IMR-90 (cell line): Measurements from ENCODE around the gene KIR2DL4. TPM values are rescaled to one million over a fixed set of nuclear protein-coding genes. Genes with fewer than 3 reads are reported as not detected.
"Not testable (repeated sequence)": the region's sequence is repeated elsewhere in the genome, so short reads cannot be mapped to it uniquely, and the experiment has no call there.

Experiments used
- ATAC-seq: fragments of 200-7000 bp; cut with Tn5 transposase; 2 replicates; pipeline ENCODE4 v1.9.1; 2020; ENCODE audit warnings: low read depth, mild to moderate bottlenecking, moderate library complexity
- BruUV-seq: library from RNA; stranded (reverse); fragments of 400-500 nt; replicated peaks from 2 replicates; lab custom pipeline; 2021; lab: Mats Ljungman, UMichigan
- CTCF ChIA-PET: fragments of 300-600 bp; formaldehyde crosslinking; extraction: SDS; loops from one replicate; lab custom pipeline; 2021; ENCODE audit warnings: antibody characterized with exemption; lab: Yijun Ruan, JAX
- POLR2A ChIA-PET: fragments of 300-600 bp; sonication (Branson Sonifier 250); formaldehyde crosslinking; loops from one replicate; lab custom pipeline; 2022; ENCODE audit warnings: antibody characterized with exemption; ENCODE audit not compliant: unreplicated experiment; lab: Charles Lee
- DNase-seq: peaks from one replicate; pipeline ENCODE4 v3.0.0; 2013
- H2AFZ ChIP-seq: replicated peaks from 2 replicates; pipeline ENCODE3; 2013; ENCODE audit warnings: low read length, mild to moderate bottlenecking; ENCODE audit not compliant: poor library complexity
- H2AK5ac ChIP-seq: 2 replicates; pipeline ENCODE4 v1.6.1; 2013; ENCODE audit warnings: low read depth, low read length, inconsistent platforms
- H2AK9ac ChIP-seq: replicated peaks from 2 replicates; pipeline ENCODE3; 2013; ENCODE audit warnings: mild to moderate bottlenecking, low read depth, low read length, moderate library complexity; ENCODE audit not compliant: poor library complexity
- H2BK120ac ChIP-seq: 2 replicates; pipeline ENCODE4 v1.6.1; 2013; ENCODE audit warnings: low read depth, low read length, inconsistent platforms
- H2BK15ac ChIP-seq: 3 replicates; pipeline ENCODE4 v1.6.1; 2013; ENCODE audit warnings: low read depth, low read length, inconsistent platforms
- H2BK20ac ChIP-seq: 2 replicates; pipeline ENCODE4 v1.6.1; 2013; ENCODE audit warnings: low read depth, mild to moderate bottlenecking, inconsistent platforms, low read length, moderate library complexity
- H2BK5ac ChIP-seq: 2 replicates; pipeline ENCODE4 v1.6.1; 2013; ENCODE audit warnings: mild to moderate bottlenecking, low read depth, low read length, inconsistent platforms; ENCODE audit not compliant: poor library complexity, severe bottlenecking
- H3K14ac ChIP-seq: replicated peaks from 2 replicates; pipeline ENCODE4 v1.6.1; 2013; ENCODE audit warnings: low read depth, low read length, inconsistent platforms
- H3K18ac ChIP-seq: 2 replicates; pipeline ENCODE4 v1.6.1; 2013; ENCODE audit warnings: low read depth, low read length, control low read depth
- H3K23ac ChIP-seq: 2 replicates; pipeline ENCODE4 v1.6.1; 2013; ENCODE audit warnings: low read depth, low read length, inconsistent platforms
- H3K27ac ChIP-seq: 2 replicates; pipeline ENCODE4 v1.5.1; 2013; ENCODE audit warnings: mild to moderate bottlenecking, control low read depth, low read length; ENCODE audit not compliant: insufficient read depth
- H3K27me3 ChIP-seq: 2 replicates; pipeline ENCODE4 v1.6.1; 2013; ENCODE audit warnings: low read length; ENCODE audit not compliant: control insufficient read depth, insufficient read depth
- H3K36me3 ChIP-seq: 2 replicates; pipeline ENCODE4 v1.6.1; 2013; ENCODE audit warnings: low read length, mixed read lengths; ENCODE audit not compliant: control insufficient read depth, insufficient read depth
- H3K4ac ChIP-seq: 2 replicates; pipeline ENCODE4 v1.6.1; 2013; ENCODE audit warnings: low read depth, low read length, inconsistent platforms
- H3K4me1 ChIP-seq: 2 replicates; pipeline ENCODE4 v1.6.1; 2013; ENCODE audit warnings: low read length, mixed read lengths; ENCODE audit not compliant: control insufficient read depth, insufficient read depth
- H3K4me2 ChIP-seq: 2 replicates; pipeline ENCODE4 v1.6.1; 2013; ENCODE audit warnings: low read depth, mild to moderate bottlenecking, control low read depth, low read length, moderate library complexity
- H3K4me3 ChIP-seq: 2 replicates; pipeline ENCODE4 v1.5.1; 2013; ENCODE audit warnings: low read depth, mild to moderate bottlenecking, control low read depth, low read length, moderate library complexity; ENCODE audit not compliant: insufficient read depth
- H3K56ac ChIP-seq: 2 replicates; pipeline ENCODE4 v1.6.1; 2013; ENCODE audit warnings: low read length, inconsistent platforms; ENCODE audit not compliant: insufficient read depth; ENCODE audit errors: extremely low read depth
- H3K79me1 ChIP-seq, 2 experiments: 2 replicates each; pipeline ENCODE4 v1.6.1; 2013; ENCODE audit warnings: low read length in 2 of 2, inconsistent platforms in 1 of 2, low read depth in 1 of 2
- H3K9ac ChIP-seq: 2 replicates; pipeline ENCODE4 v1.6.1; 2013; ENCODE audit warnings: low read depth, low read length, control low read depth
- H3K9me1 ChIP-seq: 2 replicates; pipeline ENCODE4 v1.6.1; 2013; ENCODE audit warnings: low read length, inconsistent platforms; ENCODE audit not compliant: insufficient read depth
- H3K9me3 ChIP-seq: 2 replicates; pipeline ENCODE4 v1.6.1; 2013; ENCODE audit warnings: low read length; ENCODE audit not compliant: control insufficient read depth, insufficient read depth
- H4K20me1 ChIP-seq: 2 replicates; pipeline ENCODE4 v1.6.1; 2013; ENCODE audit warnings: low read length, inconsistent platforms; ENCODE audit not compliant: insufficient read depth
- H4K5ac ChIP-seq: 2 replicates; pipeline ENCODE4 v1.6.1; 2013; ENCODE audit warnings: mild to moderate bottlenecking, low read depth, low read length, control low read depth
- H4K8ac ChIP-seq, 2 experiments: 2 replicates each; pipeline ENCODE4 v1.6.1; 2013; ENCODE audit warnings: low read depth in 2 of 2, low read length in 2 of 2, control low read depth in 1 of 2, inconsistent platforms in 1 of 2
- H4K91ac ChIP-seq: 2 replicates; pipeline ENCODE4 v1.6.1; 2013; ENCODE audit warnings: low read depth, low read length, inconsistent platforms; ENCODE audit not compliant: insufficient read depth
- BHLHE40 ChIP-seq: fragments of 150-350 bp; IDR thresholded peaks from 2 replicates; pipeline ENCODE4 v1.6.1; 2016; ENCODE audit warnings: mild to moderate bottlenecking, low read depth, low read length
- MAFK ChIP-seq: IDR thresholded peaks from 2 replicates; pipeline ENCODE4 v1.6.1; 2012; ENCODE audit warnings: low read depth, low read length, improper control_type of control experiment
- MAZ ChIP-seq: IDR thresholded peaks from 2 replicates; pipeline ENCODE4 v1.6.1; 2012; ENCODE audit warnings: low read depth, mild to moderate bottlenecking, low read length, improper control_type of control experiment, moderate library complexity, borderline replicate concordance
- MXI1 ChIP-seq: IDR thresholded peaks from 2 replicates; pipeline ENCODE4 v1.6.1; 2012; ENCODE audit warnings: low read depth, mild to moderate bottlenecking, low read length, moderate library complexity, borderline replicate concordance
- RAD21 ChIP-seq: IDR thresholded peaks from 2 replicates; pipeline ENCODE4 v1.6.1; 2012; ENCODE audit warnings: low read length, improper control_type of control experiment
- USF2 ChIP-seq: fragments of 150-350 bp; IDR thresholded peaks from 2 replicates; pipeline ENCODE4 v1.6.1; 2017; ENCODE audit warnings: mild to moderate bottlenecking, antibody characterized with exemption, low read length, low read depth
- WGBS, 2 experiments: methylation state at CpG; one replicate each; pipeline versions ENCODE4 v1.1.5 to v1.1.7; 2013; ENCODE audit warnings: missing lambda C conversion rate in 2 of 2; ENCODE audit not compliant: insufficient read length in 1 of 2; ENCODE audit errors: extremely low coverage in 2 of 2; 5-methylcytosine and 5-hydroxymethylcytosine counted together
- dilution Hi-C: fragments of 300-500 bp; cut with HindIII; formaldehyde crosslinking; loops from one replicate; pipeline ENCODE4 v1.14.3; 2018; ENCODE audit warnings: low sequenced_read_pairs; ENCODE audit not compliant: unreplicated experiment
- in situ Hi-C: fragments of 300-500 bp; cut with MboI; formaldehyde crosslinking; loops from 3 replicates; pipeline ENCODE4 v1.14.3; 2019; ENCODE audit warnings: low sequenced_read_pairs, inconsistent platforms, mixed read lengths
- intact Hi-C: fragments of 100-400 bp; cut with micrococcal nuclease; formaldehyde crosslinking; loops from 2 replicates; pipeline ENCODE4 v1.10.0; 2022
- polyA plus RNA-seq, 3 experiments: library from polyadenylated mRNA; depleted of rRNA; stranded (reverse); fragments of >200 nt; gene quantifications; 2 replicates each; pipeline ENCODE4 v1.2.3, GENCODE V29; 2012; ENCODE audit warnings: low replicate concordance in 1 of 3
- total RNA-seq: library from RNA; depleted of rRNA; stranded (reverse); fragments of >200 nt; gene quantifications from 2 replicates; pipeline ENCODE4 v1.2.3, GENCODE V29; 2012

The KIR2DL4 gene
- total and polyA plus RNA-seq, 2 of the 4 experiments (the other 2 are of a cell fraction) = not detected

- Histone ChIP-seq H4K91ac (no peak overlapping the region), H4K20me1 (no peaks in the 10 kb centered on the region), H2AK9ac (no peak overlapping the region), H2BK5ac (no peak overlapping the region), H3K27ac (no peak overlapping the region), H4K8ac (no peak overlapping the region), H2BK120ac (no peak overlapping the region), H3K9ac (no peak overlapping the region), H4K5ac (no peak overlapping the region), H3K23ac (no peak overlapping the region), H3K79me1 (no peaks in the 10 kb centered on the region), H3K18ac (no peak overlapping the region), H2AK5ac (no peak overlapping the region), H3K27me3 (no peaks in the 10 kb centered on the region), H2BK15ac (no peak overlapping the region), H3K4me1 (no peaks in the 10 kb centered on the region), H3K4ac (no peak overlapping the region), H3K9me3 (peaks cover 38% of the 10 kb centered on the region), H3K56ac (no peak overlapping the region), H2BK20ac (no peak overlapping the region), H3K9me1 (no peaks in the 10 kb centered on the region), H3K36me3 (no peaks in the 10 kb centered on the region), H3K4me2 (no peak overlapping the region), H3K4me3 (no peak overlapping the region), H3K14ac (no peak overlapping the region), H2AFZ (no peak overlapping the region)
- WGBS, 2 experiments = 66% methylated on average over 6 of the region's 7 CpGs; no CpG with 5 or more reads in 1 of the 2 experiments
- no peak for TF ChIP-seq BHLHE40
- TF ChIP-seq MAFK = no peak
- no peak for TF ChIP-seq MAZ
- no peak for TF ChIP-seq USF2
- no peak for TF ChIP-seq MXI1
- no peak for TF ChIP-seq RAD21
- no peak for DNase-seq
- dilution Hi-C loops = no loop called here
- ChIA-PET CTCF (no interaction called here), POLR2A (no interaction called here)
- in situ Hi-C loops = no loop called here
- no peak for ATAC-seq
- no TSS peak for BruUV-seq
- intact Hi-C loops = no loop called here
Observed at GRCh38 chr19:54851353-54851752, 47.9 kb downstream of the KIR2DL4 start.

GRCh38 chr19:54855241-54855640 lies 51.8 kb downstream of the KIR2DL4 start:
- H3K4me3 ChIP-seq, H3K36me3 ChIP-seq, H2AK5ac ChIP-seq, H2BK120ac ChIP-seq, intact Hi-C loops, CTCF ChIA-PET, H2AFZ ChIP-seq, H2BK15ac ChIP-seq, H3K14ac ChIP-seq, in situ Hi-C loops, H3K4ac ChIP-seq, H3K27ac ChIP-seq, dilution Hi-C loops, H4K5ac ChIP-seq, H3K9me1 ChIP-seq, H3K4me2 ChIP-seq, H3K56ac ChIP-seq, H4K20me1 ChIP-seq, H3K79me1 ChIP-seq, H4K8ac ChIP-seq, H2BK5ac ChIP-seq, H3K18ac ChIP-seq, BruUV-seq, H3K27me3 ChIP-seq, H3K4me1 ChIP-seq, DNase-seq, POLR2A ChIA-PET, H3K9ac ChIP-seq, H2BK20ac ChIP-seq, H2AK9ac ChIP-seq, H4K91ac ChIP-seq, H3K23ac ChIP-seq, ATAC-seq: not testable (repeated sequence)
- no CpG with 5 or more reads among the region's 1 CpG for WGBS, 2 experiments
- H3K9me3 ChIP-seq = peaks cover 28% of the 10 kb centered on the region
